ENCODE measurements around the gene GPRASP3.
A peak's percentile ranks its signal among the peaks of the same experiment; 100 is the strongest.

GPRASP3 gene

DNA sequence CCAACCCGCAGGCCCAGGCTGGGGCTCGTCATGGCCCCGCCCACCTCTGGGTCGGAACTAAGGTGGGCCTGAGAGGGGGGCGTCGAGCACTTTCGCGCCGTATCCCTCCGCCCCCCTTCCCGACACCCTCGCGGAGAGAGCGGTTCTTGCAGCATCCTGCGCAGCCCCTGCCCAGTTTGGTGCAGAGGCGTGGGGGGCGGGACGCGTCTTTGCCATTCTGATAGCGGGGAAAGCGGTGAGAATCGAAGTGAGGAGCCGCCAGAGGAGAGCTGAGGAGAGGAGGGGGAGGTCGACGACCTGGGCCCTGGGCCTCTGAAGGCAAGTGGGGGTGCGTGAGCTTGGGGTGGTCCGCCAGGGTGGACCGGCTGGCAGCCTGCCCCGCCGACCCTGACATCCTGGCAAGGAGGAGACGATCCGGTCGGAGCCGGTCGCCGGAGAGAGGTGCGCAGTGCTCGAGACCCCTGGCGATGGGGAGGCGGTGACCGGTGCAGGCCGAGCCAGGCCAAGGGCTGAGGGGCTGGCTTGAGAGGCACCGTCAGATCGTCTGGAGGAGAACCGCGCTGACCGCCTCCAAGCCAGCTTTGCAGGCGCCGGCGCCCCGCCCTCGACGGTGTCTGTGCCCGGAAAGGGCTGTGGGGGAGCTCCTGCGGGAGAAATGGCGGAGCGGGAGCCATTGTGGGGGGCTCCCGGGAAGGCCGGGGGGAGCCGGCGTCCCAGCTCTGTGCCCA is 25.5 kb downstream of the GPRASP3 start:
- DNase-seq (ENCODE audit: low read depth in 2 of 2): peak in 1 of 2 donors; percentile 1

DNA sequence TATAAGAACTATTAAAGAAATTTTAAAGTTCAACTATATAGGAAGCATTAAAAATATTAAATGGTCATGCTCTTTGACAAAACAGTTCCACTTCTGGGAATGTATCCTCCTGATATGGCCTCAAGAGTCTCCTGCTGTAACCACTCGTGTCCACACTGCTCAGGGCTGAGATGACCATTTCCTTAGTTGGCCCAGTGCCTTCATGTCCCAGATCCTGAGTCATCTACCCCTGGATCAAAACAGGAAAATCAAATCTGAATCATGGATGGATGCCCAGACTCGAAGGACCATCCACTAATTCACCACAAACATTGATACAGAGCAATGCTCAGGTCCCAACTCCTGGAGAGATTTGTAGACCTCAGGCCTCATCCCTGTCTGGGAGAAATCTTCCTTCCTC is 44.7 kb downstream of the GPRASP3 start:
- DNase-seq (ENCODE audit: low read depth in 2 of 2): no peak

DNA sequence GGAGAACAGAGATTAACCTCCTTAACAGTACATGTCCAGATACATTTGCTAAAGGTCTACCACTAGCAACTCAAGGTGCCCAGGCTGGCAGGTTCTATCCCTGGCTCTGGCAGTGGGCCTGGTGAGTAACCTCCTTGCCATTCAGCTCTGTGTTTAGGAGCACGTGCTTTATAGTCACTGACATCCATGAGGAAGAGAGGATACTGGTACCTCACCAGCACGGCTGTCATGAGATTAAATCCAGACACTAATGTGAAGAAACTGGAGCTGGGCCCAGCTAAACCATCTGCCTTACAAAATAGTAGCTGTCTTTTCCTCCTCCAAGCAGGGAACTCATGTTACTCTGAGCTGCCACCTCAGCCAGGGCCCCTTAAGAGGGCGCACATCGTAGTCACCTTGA is 45.3 kb downstream of the GPRASP3 start:
- DNase-seq (ENCODE audit: low read depth in 2 of 2): no peak

DNA sequence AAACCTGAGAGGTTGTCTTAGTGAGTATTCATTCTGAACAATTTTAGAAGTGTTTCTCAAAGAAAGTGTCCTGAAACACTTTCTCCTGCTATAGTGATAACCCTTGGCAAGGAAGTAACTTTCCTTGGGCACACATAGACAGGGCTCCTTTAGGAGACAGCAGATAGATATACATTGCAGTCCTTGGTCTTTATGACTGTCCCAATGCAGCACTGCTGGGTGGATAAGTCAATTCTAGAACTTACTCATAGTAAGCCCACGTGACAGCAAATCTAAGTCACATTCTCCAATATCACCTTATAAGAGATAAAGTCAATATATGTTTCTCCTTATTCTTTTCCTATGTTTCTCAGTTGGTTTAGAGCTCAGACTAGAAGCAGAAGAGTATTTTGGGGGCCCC is 46.7 kb downstream of the GPRASP3 start:
- no peak for DNase-seq (ENCODE audit: low read depth in 2 of 2)

DNA sequence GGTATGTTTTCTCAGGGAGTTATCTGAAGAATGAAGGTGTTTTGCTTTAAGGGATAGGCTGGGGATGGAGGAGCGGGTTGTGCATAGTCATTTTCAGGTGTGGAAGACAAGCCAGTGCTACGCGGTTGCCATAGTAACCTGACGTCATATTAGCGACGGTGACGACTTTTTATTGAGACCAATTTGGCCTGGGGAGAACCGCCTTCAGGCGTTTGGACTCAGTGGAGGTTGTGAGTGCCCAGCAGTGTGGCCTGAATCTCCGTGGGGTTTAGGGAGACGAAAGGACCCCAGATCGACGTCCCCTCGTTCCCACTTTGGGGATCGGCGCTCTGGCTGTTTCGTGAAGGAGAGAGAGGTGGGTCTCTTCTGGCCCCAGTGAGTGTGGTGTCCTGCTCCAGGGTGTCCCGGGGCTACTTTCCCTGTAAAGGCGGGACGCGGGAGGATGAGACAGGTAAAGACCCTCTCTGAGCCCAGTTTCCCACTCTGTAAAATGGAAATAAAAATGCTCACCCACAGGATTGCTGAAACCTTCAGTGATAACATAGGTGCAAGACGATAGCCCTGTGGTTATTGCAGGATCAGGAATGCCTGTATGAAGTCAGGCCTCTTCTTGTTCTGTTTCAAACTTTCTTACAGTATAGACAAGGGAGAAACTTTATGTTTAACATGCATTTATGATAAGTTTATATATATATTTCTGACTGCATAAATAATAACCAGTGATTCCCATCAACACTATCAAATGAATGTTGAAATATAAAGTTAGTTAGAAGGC is 48.6 kb downstream of the GPRASP3 start:
- peak; percentile 42 to 70 for DNase-seq (ENCODE audit: low read depth in 2 of 2)
